ENCODE results near the gene GSK3A.

GSK3A gene

GRCh38 chr19:42249769-42250168, 7.4 kb upstream of the GSK3A start:
- no peak overlapping the region for H3K4me3 ChIP-seq (ENCODE audit: low read depth, low read length)
- peaks cover 16% of the 10 kb centered on the region for H3K36me3 ChIP-seq (ENCODE audit: control insufficient read depth, insufficient read depth, low read length)
- H3K9ac ChIP-seq (ENCODE audit: low read depth, low read length), result peak overlapping the region; percentile 5
- peaks cover 14% of the 10 kb centered on the region for H3K4me1 ChIP-seq (ENCODE audit: control insufficient read depth, insufficient read depth, low read length)
- no peaks in the 10 kb centered on the region for H3K9me3 ChIP-seq (ENCODE audit: control insufficient read depth, insufficient read depth, low read length)
- H3K27me3 ChIP-seq (ENCODE audit: control insufficient read depth, insufficient read depth, low read length), result no peaks in the 10 kb centered on the region

- no peaks in the 10 kb centered on the region for H3K9me3 ChIP-seq (ENCODE audit: control insufficient read depth, insufficient read depth, low read length)
- H3K36me3 ChIP-seq (ENCODE audit: control insufficient read depth, insufficient read depth, low read length), result peaks cover 16% of the 10 kb centered on the region
- no peaks in the 10 kb centered on the region for H3K27me3 ChIP-seq (ENCODE audit: control insufficient read depth, insufficient read depth, low read length)
- no peak overlapping the region for H3K9ac ChIP-seq (ENCODE audit: low read depth, low read length)
- peaks cover 14% of the 10 kb centered on the region for H3K4me1 ChIP-seq (ENCODE audit: control insufficient read depth, insufficient read depth, low read length)
- no peak overlapping the region for H3K4me3 ChIP-seq (ENCODE audit: low read depth, low read length)
Observed at GRCh38 chr19:42249149-42249750, 6.8 kb upstream of the GSK3A start.

- peaks cover 16% of the 10 kb centered on the region for H3K36me3 ChIP-seq (ENCODE audit: control insufficient read depth, insufficient read depth, low read length)
- no peak overlapping the region for H3K9ac ChIP-seq (ENCODE audit: low read depth, low read length)
- H3K27me3 ChIP-seq (ENCODE audit: control insufficient read depth, insufficient read depth, low read length), result no peaks in the 10 kb centered on the region
- H3K4me3 ChIP-seq (ENCODE audit: low read depth, low read length), result no peak overlapping the region
- H3K9me3 ChIP-seq (ENCODE audit: control insufficient read depth, insufficient read depth, low read length), result no peaks in the 10 kb centered on the region
- H3K4me1 ChIP-seq (ENCODE audit: control insufficient read depth, insufficient read depth, low read length), result peaks cover 14% of the 10 kb centered on the region
Observed at GRCh38 chr19:42248270-42249148, 6.1 kb upstream of the GSK3A start.

- Histone ChIP-seq H3K36me3 (ENCODE audit: control insufficient read depth, insufficient read depth, low read length) (peaks cover 16% of the 10 kb centered on the region), H3K27me3 (ENCODE audit: control insufficient read depth, insufficient read depth, low read length) (no peaks in the 10 kb centered on the region), H3K4me1 (ENCODE audit: control insufficient read depth, insufficient read depth, low read length) (peaks cover 13% of the 10 kb centered on the region), H3K4me3 (ENCODE audit: low read depth, low read length) (no peak overlapping the region), H3K9me3 (ENCODE audit: control insufficient read depth, insufficient read depth, low read length) (no peaks in the 10 kb centered on the region), H3K9ac (ENCODE audit: low read depth, low read length) (no peak overlapping the region)
Observed at GRCh38 chr19:42247640-42248199, 5.3 kb upstream of the GSK3A start.

GRCh38 chr19:42246922-42247639, 4.7 kb upstream of the GSK3A start:
- H3K27me3 ChIP-seq (ENCODE audit: control insufficient read depth, insufficient read depth, low read length), result no peaks in the 10 kb centered on the region
- H3K4me3 ChIP-seq (ENCODE audit: low read depth, low read length), result no peak overlapping the region
- no peak overlapping the region for H3K9ac ChIP-seq (ENCODE audit: low read depth, low read length)
- H3K36me3 ChIP-seq (ENCODE audit: control insufficient read depth, insufficient read depth, low read length), result peaks cover 16% of the 10 kb centered on the region
- peaks cover 12% of the 10 kb centered on the region for H3K4me1 ChIP-seq (ENCODE audit: control insufficient read depth, insufficient read depth, low read length)
- H3K9me3 ChIP-seq (ENCODE audit: control insufficient read depth, insufficient read depth, low read length), result no peaks in the 10 kb centered on the region

GRCh38 chr19:42246143-42246921, 3.9 kb upstream of the GSK3A start:
- no peaks in the 10 kb centered on the region for H3K9me3 ChIP-seq (ENCODE audit: control insufficient read depth, insufficient read depth, low read length)
- no peak overlapping the region for H3K9ac ChIP-seq (ENCODE audit: low read depth, low read length)
- H3K36me3 ChIP-seq (ENCODE audit: control insufficient read depth, insufficient read depth, low read length), result peaks cover 16% of the 10 kb centered on the region
- no peaks in the 10 kb centered on the region for H3K27me3 ChIP-seq (ENCODE audit: control insufficient read depth, insufficient read depth, low read length)
- no peak overlapping the region for H3K4me3 ChIP-seq (ENCODE audit: low read depth, low read length)
- H3K4me1 ChIP-seq (ENCODE audit: control insufficient read depth, insufficient read depth, low read length), result peaks cover 7% of the 10 kb centered on the region

- H3K9ac ChIP-seq (ENCODE audit: low read depth, low read length), result no peak overlapping the region
- H3K4me1 ChIP-seq (ENCODE audit: control insufficient read depth, insufficient read depth, low read length), result peaks cover 7% of the 10 kb centered on the region
- H3K9me3 ChIP-seq (ENCODE audit: control insufficient read depth, insufficient read depth, low read length), result no peaks in the 10 kb centered on the region
- H3K36me3 ChIP-seq (ENCODE audit: control insufficient read depth, insufficient read depth, low read length), result peaks cover 12% of the 10 kb centered on the region
- no peak overlapping the region for H3K4me3 ChIP-seq (ENCODE audit: low read depth, low read length)
- H3K27me3 ChIP-seq (ENCODE audit: control insufficient read depth, insufficient read depth, low read length), result no peaks in the 10 kb centered on the region
Observed at GRCh38 chr19:42245231-42245630, 2.8 kb upstream of the GSK3A start.

- peak overlapping the region; percentile 39 for H3K9ac ChIP-seq (ENCODE audit: low read depth, low read length)
- no peaks in the 10 kb centered on the region for H3K27me3 ChIP-seq (ENCODE audit: control insufficient read depth, insufficient read depth, low read length)
- peak overlapping the region; percentile 72 for H3K4me3 ChIP-seq (ENCODE audit: low read depth, low read length)
- H3K4me1 ChIP-seq (ENCODE audit: control insufficient read depth, insufficient read depth, low read length), result peaks cover 7% of the 10 kb centered on the region
- H3K9me3 ChIP-seq (ENCODE audit: control insufficient read depth, insufficient read depth, low read length), result no peaks in the 10 kb centered on the region
- peaks cover 7% of the 10 kb centered on the region for H3K36me3 ChIP-seq (ENCODE audit: control insufficient read depth, insufficient read depth, low read length)
Observed at GRCh38 chr19:42244347-42245220, 2.2 kb upstream of the GSK3A start.

GRCh38 chr19:42242069-42242511, 312 bp downstream of the GSK3A start:
- peak overlapping the region; percentile 60 for H3K4me3 ChIP-seq (ENCODE audit: low read depth, low read length)
- peak overlapping the region; percentile 5 for H3K9ac ChIP-seq (ENCODE audit: low read depth, low read length)
- no peaks in the 10 kb centered on the region for H3K36me3 ChIP-seq (ENCODE audit: control insufficient read depth, insufficient read depth, low read length)
- H3K9me3 ChIP-seq (ENCODE audit: control insufficient read depth, insufficient read depth, low read length), result no peaks in the 10 kb centered on the region
- no peaks in the 10 kb centered on the region for H3K27me3 ChIP-seq (ENCODE audit: control insufficient read depth, insufficient read depth, low read length)
- H3K4me1 ChIP-seq (ENCODE audit: control insufficient read depth, insufficient read depth, low read length), result peaks cover 7% of the 10 kb centered on the region

- Histone ChIP-seq H3K27me3 (ENCODE audit: control insufficient read depth, insufficient read depth, low read length) (no peaks in the 10 kb centered on the region), H3K4me1 (ENCODE audit: control insufficient read depth, insufficient read depth, low read length) (peaks cover 4% of the 10 kb centered on the region), H3K36me3 (ENCODE audit: control insufficient read depth, insufficient read depth, low read length) (peaks cover 7% of the 10 kb centered on the region), H3K9me3 (ENCODE audit: control insufficient read depth, insufficient read depth, low read length) (no peaks in the 10 kb centered on the region), H3K4me3 (ENCODE audit: low read depth, low read length) (peak overlapping the region; percentile 60), H3K9ac (ENCODE audit: low read depth, low read length) (peak overlapping the region; percentile 28)
Observed at GRCh38 chr19:42241279-42241678, 1.1 kb downstream of the GSK3A start.
